ENCODE data around the gene VSTM1. TPM values are rescaled to one million over a fixed set of nuclear protein-coding genes. Genes with fewer than 3 reads are reported as not detected.

VSTM1 gene
- total and polyA plus RNA-seq, 2 of the 8 experiments (the other 6 are each of a cell fraction or from before 2014, with no cell fraction given), result 0.12 to 0.65 TPM

- Histone ChIP-seq H3K9ac (replicated peaks in 1 of 4; ENCODE audit: extremely low read depth in 1 of 4, low read depth in 3 of 4, low read length in 3 of 4) (no peak overlapping the region), H3K14ac (ENCODE audit: insufficient read length) (no peak overlapping the region), H2AK5ac (ENCODE audit: low read depth, low read length) (no peak overlapping the region), H4K91ac (replicated peaks; ENCODE audit: insufficient read length, low read length) (no peak overlapping the region), H3K27me3 (replicated peaks in 1 of 4; ENCODE audit: control insufficient read depth in 3 of 4, extremely low read depth in 1 of 4, insufficient read depth in 3 of 4, low read length in 3 of 4) (no peaks in the 10 kb centered on the region), H4K5ac (ENCODE audit: insufficient read length, low read depth, low read length) (no peak overlapping the region), H3K27ac (ENCODE audit: low read depth, low read length) (no peak overlapping the region), H3K4me2 (ENCODE audit: insufficient read depth in 1 of 2, low read depth in 2 of 2, low read length in 2 of 2) (no peak overlapping the region), H3K23ac (ENCODE audit: insufficient read length) (no peak overlapping the region), H2BK120ac (replicated peaks; ENCODE audit: low read depth, low read length) (no peak overlapping the region), H2AFZ (ENCODE audit: low read length) (no peak overlapping the region), H3K4me1 (replicated peaks in 1 of 4; ENCODE audit: control insufficient read depth in 3 of 4, insufficient read depth in 4 of 4, low read length in 3 of 4) (0 out of 7 replicates have a peak, but pooled peaks cover 0 to 2% (median 0%) of the 10 kb centered on the region in 4 experiments), H2BK15ac (ENCODE audit: low read length) (no peak overlapping the region), H4K8ac (ENCODE audit: extremely low read depth, insufficient read depth, low read length) (no peak overlapping the region; the same call in 1 of the 2 replicates), H3K56ac (replicated peaks; ENCODE audit: insufficient read length, low read depth, low read length) (no peak overlapping the region), H3K9me3 (ENCODE audit: insufficient read depth in 2 of 2, low read depth in 1 of 2, low read length in 1 of 2) (no peaks in the 10 kb centered on the region), H3K4ac (replicated peaks; ENCODE audit: insufficient read length, low read depth, low read length) (no peak overlapping the region), H4K20me1 (replicated peaks in 1 of 2; ENCODE audit: control insufficient read depth in 1 of 2, insufficient read depth in 2 of 2, low read length in 2 of 2) (peaks cover 3 to 16% of the 10 kb centered on the region in 2 experiments), H3K79me1 (ENCODE audit: low read depth, low read length) (no peaks in the 10 kb centered on the region; the same call in 1 of the 2 replicates), H3K79me2 (ENCODE audit: control insufficient read depth in 1 of 2, insufficient read depth in 2 of 2, low read length in 2 of 2) (peaks cover 0 to 13% of the 10 kb centered on the region in 2 experiments; a peak in 2 of 4 replicates), H3K4me3 (ENCODE audit: extremely low read depth in 1 of 4, insufficient read depth in 2 of 4, low read depth in 3 of 4, low read length in 4 of 4) (no peak overlapping the region), H2BK12ac (ENCODE audit: low read depth, low read length) (no peak overlapping the region), H3K36me3 (ENCODE audit: control insufficient read depth in 2 of 4, insufficient read depth in 4 of 4, low read length in 3 of 4) (peaks cover 18 to 54% (median 45%) of the 10 kb centered on the region in 4 experiments), H3K18ac (ENCODE audit: extremely low read depth, low read length) (no peak overlapping the region), H3K23me2 (ENCODE audit: low read depth, low read length) (peaks cover 5% of the 10 kb centered on the region), H2BK5ac (ENCODE audit: low read depth, low read length) (no peak overlapping the region), H2BK20ac (ENCODE audit: low read length) (no peak overlapping the region)
- DNase-seq (ENCODE audit: low read depth in 1 of 2, low spot score in 2 of 2) (no peak), FAIRE-seq (no peak)
- 83% methylated on average over 15 of the region's 15 CpGs; no CpG with 5 or more reads in 1 of the 2 experiments for WGBS, 2 experiments (ENCODE audit: extremely low coverage in 1 of 2, insufficient coverage in 1 of 2, insufficient read length in 1 of 2, insufficient replicate concordance in 2 of 2, low coverage in 1 of 2, low lambda C conversion rate in 2 of 2, missing lambda C conversion rate in 1 of 2)
- ChIA-PET POLR2A (ENCODE audit: partially characterized antibody) (interaction anchor here (1.4 to 9.2 kb wide), 3 partner anchors 10 to 28 kb away, joined by 4 to 116 read pairs (median 6); partner anchors contain the start of genes PRPF31 and TFPT), CTCF (ENCODE audit: partially characterized antibody) (interaction anchor here (0.6 to 1.0 kb wide), 3 partner anchors 11 to 1564 kb away, joined by 3 read pairs; no protein-coding TSS in a partner anchor)
- TF ChIP-seq RNF2 (IDR thresholded peaks at IDR 0.05; ENCODE audit: borderline replicate concordance, low read depth, low read length, missing control alignments, poor library complexity, severe bottlenecking) (no peak), SIN3A (conservative IDR thresholded peaks at IDR 0.05 in 1 of 2, IDR thresholded peaks at IDR 0.05 in 1 of 2; ENCODE audit: low read depth in 1 of 2, low read length in 2 of 2) (no peak), MAFK (IDR thresholded peaks at IDR 0.05; ENCODE audit: low read depth, low read length) (no peak), BRCA1 (IDR thresholded peaks at IDR 0.05; ENCODE audit: low read depth, low read length) (no peak), NANOG (IDR thresholded peaks at IDR 0.05; ENCODE audit: insufficient read depth, low read depth, low read length, poor library complexity, severe bottlenecking) (no peak), BCL11A (IDR thresholded peaks at IDR 0.05; ENCODE audit: low read depth in 2 of 2, low read length in 2 of 2) (no peak), RAD21 (IDR thresholded peaks at IDR 0.05 in 1 of 2, conservative IDR thresholded peaks at IDR 0.05 in 1 of 2; ENCODE audit: low read depth in 2 of 2, low read length in 2 of 2) (no peak)
Measured at GRCh38 chr19:54106716-54107115, 43.0 kb upstream of the VSTM1 start.
